H9 (cell line): ENCODE data around the gene PRKAR2B. TPM values are rescaled to one million over a fixed set of nuclear protein-coding genes. Genes with fewer than 3 reads are reported as not detected.

Experiments
- DNase-seq: peaks from one replicate; pipeline ENCODE4 v3.0.0-alpha.2; 2017
- H2AFZ ChIP-seq: one replicate; pipeline ENCODE4 v1.6.1; 2013; ENCODE audit warnings: mild to moderate bottlenecking, low read length, control low read depth, moderate library complexity
- H2AK5ac ChIP-seq: 2 replicates; pipeline ENCODE4 v1.6.1; 2013; ENCODE audit warnings: low read length, control low read depth, mixed read lengths; ENCODE audit not compliant: insufficient read length
- H2BK120ac ChIP-seq: one replicate; pipeline ENCODE4 v1.6.1; 2013; ENCODE audit warnings: low read depth, mild to moderate bottlenecking, low read length, control low read depth, inconsistent platforms; ENCODE audit not compliant: poor library complexity, severe bottlenecking
- H2BK12ac ChIP-seq: 2 replicates; pipeline ENCODE4 v1.6.1; 2013; ENCODE audit warnings: low read length, control low read depth, mixed read lengths, low read depth; ENCODE audit not compliant: insufficient read length
- H2BK15ac ChIP-seq: 2 replicates; pipeline ENCODE4 v1.6.1; 2013; ENCODE audit warnings: low read depth, low read length, control low read depth
- H2BK20ac ChIP-seq: one replicate; pipeline ENCODE4 v1.6.1; 2013; ENCODE audit warnings: low read depth, mild to moderate bottlenecking, low read length, control low read depth, inconsistent platforms; ENCODE audit not compliant: poor library complexity, severe bottlenecking
- H2BK5ac ChIP-seq: 2 replicates; pipeline ENCODE4 v1.6.1; 2013; ENCODE audit warnings: low read length, control low read depth, mixed read lengths; ENCODE audit not compliant: insufficient read length
- H3K14ac ChIP-seq: 2 replicates; pipeline ENCODE4 v1.6.1; 2013; ENCODE audit warnings: low read length, control low read depth; ENCODE audit not compliant: insufficient read depth
- H3K18ac ChIP-seq: 2 replicates; pipeline ENCODE4 v1.6.1; 2013; ENCODE audit warnings: low read depth, mild to moderate bottlenecking, mixed read lengths, low read length, control low read depth; ENCODE audit not compliant: insufficient read length
- H3K23ac ChIP-seq: 2 replicates; pipeline ENCODE4 v1.6.1; 2013; ENCODE audit warnings: low read length, control low read depth, mixed read lengths, low read depth; ENCODE audit not compliant: insufficient read length
- H3K23me2 ChIP-seq: 2 replicates; pipeline ENCODE4 v1.6.1; 2013; ENCODE audit warnings: low read depth, mild to moderate bottlenecking, mixed read lengths, low read length, control low read depth; ENCODE audit not compliant: insufficient read length, poor library complexity, severe bottlenecking
- H3K27ac ChIP-seq: 2 replicates; pipeline ENCODE4 v1.5.1; 2013; ENCODE audit warnings: low read length, control low read depth, mixed read lengths, low read depth; ENCODE audit not compliant: insufficient read length
- H3K27me3 ChIP-seq: 2 replicates; pipeline ENCODE4 v1.6.1; 2013; ENCODE audit warnings: low read length, control low read depth, inconsistent platforms; ENCODE audit not compliant: insufficient read depth
- H3K4ac ChIP-seq: 2 replicates; pipeline ENCODE4 v1.6.1; 2013; ENCODE audit warnings: low read depth, mild to moderate bottlenecking, control low read depth, inconsistent platforms, low read length, moderate library complexity
- H3K4me1 ChIP-seq: 2 replicates; pipeline ENCODE4 v1.6.1; 2013; ENCODE audit warnings: low read length, control low read depth, inconsistent platforms; ENCODE audit not compliant: insufficient read depth
- H3K4me2 ChIP-seq: 2 replicates; pipeline ENCODE4 v1.6.1; 2013; ENCODE audit warnings: low read length, control low read depth, mixed read lengths; ENCODE audit not compliant: insufficient read length, insufficient read depth
- H3K56ac ChIP-seq: 2 replicates; pipeline ENCODE4 v1.6.1; 2013; ENCODE audit warnings: low read depth, mild to moderate bottlenecking, mixed read lengths, low read length, control low read depth; ENCODE audit not compliant: insufficient read length
- H3K79me1 ChIP-seq: 2 replicates; pipeline ENCODE4 v1.6.1; 2013; ENCODE audit warnings: low read depth, mild to moderate bottlenecking, moderate library complexity, low read length, control low read depth, inconsistent platforms; ENCODE audit not compliant: insufficient read depth, poor library complexity, severe bottlenecking
- H3K79me2 ChIP-seq: 2 replicates; pipeline ENCODE4 v1.6.1; 2013; ENCODE audit warnings: low read length, control low read depth, inconsistent platforms; ENCODE audit not compliant: insufficient read depth
- H3K9ac ChIP-seq: 2 replicates; pipeline ENCODE4 v1.6.1; 2013; ENCODE audit warnings: low read length, control low read depth, mixed read lengths; ENCODE audit not compliant: insufficient read length; ENCODE audit errors: extremely low read depth
- H3K9me3 ChIP-seq: one replicate; pipeline ENCODE4 v1.6.1; 2013; ENCODE audit warnings: low read depth, low read length, inconsistent platforms; ENCODE audit not compliant: control insufficient read depth
- H3T11ph ChIP-seq: one replicate; pipeline ENCODE4 v1.6.1; 2013; ENCODE audit warnings: mild to moderate bottlenecking, low read length, control low read depth, inconsistent platforms
- H4K20me1 ChIP-seq: one replicate; pipeline ENCODE4 v1.6.1; 2013; ENCODE audit not compliant: control insufficient read depth, insufficient read length, insufficient read depth
- H4K5ac ChIP-seq: 2 replicates; pipeline ENCODE4 v1.6.1; 2013; ENCODE audit warnings: low read depth, mild to moderate bottlenecking, mixed read lengths, low read length, control low read depth; ENCODE audit not compliant: insufficient read length
- H4K8ac ChIP-seq: replicated peaks from 2 replicates; pipeline ENCODE4 v1.6.1; 2013; ENCODE audit warnings: low read length, control low read depth, mixed read lengths, low read depth; ENCODE audit not compliant: insufficient read length
- H4K91ac ChIP-seq: 2 replicates; pipeline ENCODE4 v1.6.1; 2013; ENCODE audit warnings: low read depth, mild to moderate bottlenecking, moderate library complexity, mixed read lengths, low read length, control low read depth; ENCODE audit not compliant: insufficient read length
- H3K27ac Mint-ChIP-seq, 3 experiments: 2 replicates in 2 of 3; 3 replicates in 1 of 3; pipeline ENCODE4 v1.8.0; 2020 to 2021; ENCODE audit warnings: mixed read lengths in 3 of 3, mild to moderate bottlenecking in 1 of 3, moderate library complexity in 1 of 3
- H3K27me3 Mint-ChIP-seq: 2 replicates; pipeline ENCODE4 v1.8.0; 2021; ENCODE audit warnings: low read depth, mild to moderate bottlenecking, moderate library complexity, mixed read lengths
- H3K36me3 Mint-ChIP-seq, 3 experiments: 2 replicates in 2 of 3; 3 replicates in 1 of 3; pipeline ENCODE4 v1.8.0; 2020 to 2021; ENCODE audit warnings: low read depth in 3 of 3, mixed read lengths in 3 of 3; ENCODE audit not compliant: insufficient read depth in 1 of 3
- H3K4me1 Mint-ChIP-seq, 2 experiments: 2 replicates each; pipeline ENCODE4 v1.8.0; 2020; ENCODE audit warnings: mixed read lengths in 2 of 2
- H3K4me3 Mint-ChIP-seq, 2 experiments: 2 replicates in 1 of 2; 3 replicates in 1 of 2; pipeline ENCODE4 v1.8.0; 2020 to 2021; ENCODE audit warnings: mild to moderate bottlenecking in 2 of 2, mixed read lengths in 2 of 2, moderate library complexity in 1 of 2
- H3K9me3 Mint-ChIP-seq, 2 experiments: 2 replicates in 1 of 2; 3 replicates in 1 of 2; pipeline ENCODE4 v1.8.0; 2020; ENCODE audit warnings: mild to moderate bottlenecking in 2 of 2, mixed read lengths in 2 of 2, moderate library complexity in 1 of 2
- CTCF ChIP-seq: fragments of 200-600 bp; sonication (generic); conservative IDR thresholded peaks from 3 replicates; pipeline ENCODE4 v1.8.0; 2021; ENCODE audit warnings: antibody characterized with exemption, mild to moderate bottlenecking
- total RNA-seq: library from RNA; stranded (reverse); gene quantifications from 2 replicates; pipeline ENCODE4 v1.2.1, GENCODE V29; 2021

Gene PRKAR2B
- total RNA-seq, 1 experiment from 2014 or later: 16.6 TPM

DNA sequence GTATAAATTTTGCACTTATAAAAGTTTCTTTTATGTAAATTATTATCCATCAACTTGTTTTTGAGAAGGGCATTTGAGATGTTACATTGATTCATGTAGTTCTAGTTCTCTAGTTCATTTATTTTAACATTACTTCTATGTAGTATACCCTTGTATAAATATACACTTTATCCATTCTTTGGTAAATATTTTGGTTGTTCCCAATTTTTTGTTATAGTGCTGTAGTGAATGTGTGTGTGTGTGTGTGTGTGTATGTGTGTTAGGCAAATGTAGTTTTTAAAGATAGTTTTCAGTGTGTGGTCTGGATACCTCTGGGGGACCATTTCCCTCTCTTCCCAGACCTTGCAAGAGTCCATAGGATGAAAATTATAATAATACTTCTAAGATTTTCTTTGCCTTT is 15.0 kb downstream of the PRKAR2B start:
- Histone ChIP-seq H3K79me1 (no peaks in the 10 kb centered on the region), H2BK15ac (no peak overlapping the region), H3K14ac (no peak overlapping the region), H4K91ac (no peak overlapping the region), H4K5ac (no peak overlapping the region), H2BK120ac (no peak overlapping the region), H3K56ac (no peak overlapping the region), H2AFZ (no peak overlapping the region), H4K20me1 (no peaks in the 10 kb centered on the region), H3K27me3 (no peaks in the 10 kb centered on the region), H3K79me2 (no peaks in the 10 kb centered on the region; the same call in 1 of the 2 replicates), H4K8ac (no peak overlapping the region), H3K9me3 (no peaks in the 10 kb centered on the region), H3K4ac (no peak overlapping the region), H3K4me1 (no peaks in the 10 kb centered on the region), H3K23ac (no peak overlapping the region), H3T11ph (no peak overlapping the region), H3K4me2 (no peak overlapping the region), H2BK20ac (no peak overlapping the region), H3K9ac (no peak overlapping the region), H2BK12ac (no peak overlapping the region), H3K18ac (no peak overlapping the region), H2AK5ac (no peak overlapping the region), H2BK5ac (no peak overlapping the region), H3K27ac (no peak overlapping the region), H3K23me2 (no peaks in the 10 kb centered on the region)
- H3K27me3 Mint-ChIP-seq: no peaks in the 10 kb centered on the region
- no peak overlapping the region; a peak in 1 of 7 replicates for H3K27ac Mint-ChIP-seq
- H3K36me3 Mint-ChIP-seq: peaks cover 1 to 5% (median 2%) of the 10 kb centered on the region in 3 experiments; a peak in 4 of 7 replicates
- no peak overlapping the region for H3K4me3 Mint-ChIP-seq
- H3K9me3 Mint-ChIP-seq: peaks cover 0 to 2% of the 10 kb centered on the region in 2 experiments; a peak in 3 of 5 replicates
- no peak for TF ChIP-seq CTCF
- H3K4me1 Mint-ChIP-seq: peaks cover 3 to 7% of the 10 kb centered on the region in 2 experiments; a peak in 2 of 4 replicates
- no peak for DNase-seq
